Upper lobe of left lung (tissue), 6 donors: ENCODE measurements around the gene RD3L. TPM values are rescaled to one million over a fixed set of nuclear protein-coding genes. Genes with fewer than 3 reads are reported as not detected.
"Not testable (repeated sequence)": the region's sequence is repeated elsewhere in the genome, so short reads cannot be mapped to it uniquely, and the experiment has no call there.

Experiments
- ATAC-seq, 2 donors: fragments of 200-7000 bp; cut with Tn5 transposase; one replicate each; pipeline ENCODE4 v1.9.1; 2022; ENCODE audit warnings: mild to moderate bottlenecking in 2 of 2, moderate library complexity in 2 of 2; ENCODE audit not compliant: low FRiP score in 2 of 2
- DNase-seq, 2 donors: peaks; one replicate each; pipeline ENCODE4 v3.0.0-alpha.2; 2019 to 2020
- H3K27ac ChIP-seq, 4 donors: fragments of 200-600 bp; sonication (generic); one replicate each; pipeline ENCODE4 v1.5.1; 2016 to 2019
- H3K27me3 ChIP-seq, 4 donors: fragments of 200-600 bp; sonication (generic); one replicate each; pipeline ENCODE4 v1.5.1; 2017 to 2019
- H3K36me3 ChIP-seq, 4 donors: fragments of 200-600 bp; sonication (generic); one replicate each; pipeline ENCODE4 v1.5.1; 2016 to 2019
- H3K4me1 ChIP-seq, 4 donors: fragments of 200-600 bp; sonication (generic); one replicate each; pipeline ENCODE4 v1.5.1; 2018 to 2019
- H3K4me3 ChIP-seq, 4 donors: fragments of 200-600 bp; sonication (generic); one replicate each; pipeline ENCODE4 v1.5.1; 2017 to 2019; ENCODE audit warnings: mild to moderate bottlenecking in 2 of 4, moderate library complexity in 1 of 4
- H3K9me3 ChIP-seq, 4 donors: fragments of 200-600 bp; sonication (generic); one replicate each; pipeline ENCODE4 v1.5.1; 2018 to 2019
- CTCF ChIP-seq, 6 experiments: fragments of 450-650 bp in 4 of 6; fragments of 200-600 bp in 2 of 6; sonication (generic) in 2 of 6; IDR thresholded peaks; one replicate each; pipeline ENCODE4 v1.5.1; 2016 to 2019; ENCODE audit warnings: antibody characterized with exemption in 6 of 6
- EP300 ChIP-seq, 4 donors: sonication (generic); formaldehyde crosslinking; IDR thresholded peaks; one replicate each; pipeline ENCODE4 v1.5.1; 2017; ENCODE audit warnings: antibody characterized with exemption in 4 of 4, control low read depth in 2 of 4
- POLR2A ChIP-seq, 4 donors: fragments of 450-650 bp; IDR thresholded peaks; one replicate each; pipeline ENCODE4 v1.5.1; 2016 to 2017; ENCODE audit warnings: antibody characterized with exemption in 4 of 4, mild to moderate bottlenecking in 2 of 4
- POLR2AphosphoS5 ChIP-seq, 2 donors: sonication (generic); formaldehyde crosslinking; IDR thresholded peaks; one replicate each; pipeline ENCODE4 v1.5.1; 2017; ENCODE audit warnings: antibody characterized with exemption in 2 of 2
- WGBS, 2 donors: methylation state at CpG; one replicate each; pipeline ENCODE4 v1.1.5; 2017 to 2018; 5-methylcytosine and 5-hydroxymethylcytosine counted together
- total RNA-seq, 6 donors: library from RNA; depleted of rRNA in 4 of 6; stranded (reverse); fragments of >200 nt in 4 of 6; gene quantifications; one replicate each; pipeline versions ENCODE4 v1.1.0 to v1.2.1, GENCODE V29; 2016 to 2021
- donor health status: DM: no; HTN: no; CAD: no; lungs with moderate emphysema.
- donor health status: DM: no; HTN: yes; CAD: no; lungs with severe emphysema.

RD3L gene
- total RNA-seq, 6 donors from 2014 or later, result not detected

GRCh38 chr14:103980623-103981238, 38.4 kb upstream of the RD3L start:
- H3K4me3 ChIP-seq, H3K36me3 ChIP-seq, H3K27ac ChIP-seq, ATAC-seq, H3K9me3 ChIP-seq, H3K4me1 ChIP-seq, H3K27me3 ChIP-seq: not testable (repeated sequence)
- peak; percentile 64 to 80 (median 72) for TF ChIP-seq CTCF (IDR thresholded peaks at IDR 0.05)
- 44 to 53% methylated on average over 14 of the region's 14 CpGs for WGBS, 2 donors
- peak in 1 of 2 donors; percentile 60 for DNase-seq

GRCh38 chr14:103974575-103974974, 32.2 kb upstream of the RD3L start:
- Histone ChIP-seq H3K4me3 (no peak overlapping the region), H3K4me1 (peaks cover 0 to 4% (median 0%) of the 10 kb centered on the region in 4 donors), H3K9me3 (no peaks in the 10 kb centered on the region), H3K27me3 (no peaks in the 10 kb centered on the region), H3K27ac (no peak overlapping the region), H3K36me3 (no peaks in the 10 kb centered on the region)
- 80 to 85% methylated on average over 2 of the region's 2 CpGs for WGBS, 2 donors
- ATAC-seq (no peak), DNase-seq (no peak)
- TF ChIP-seq CTCF (IDR thresholded peaks at IDR 0.05) (no peak), EP300 (IDR thresholded peaks at IDR 0.05) (no peak), POLR2A (IDR thresholded peaks at IDR 0.05) (no peak), POLR2AphosphoS5 (IDR thresholded peaks at IDR 0.05) (no peak)

DNA sequence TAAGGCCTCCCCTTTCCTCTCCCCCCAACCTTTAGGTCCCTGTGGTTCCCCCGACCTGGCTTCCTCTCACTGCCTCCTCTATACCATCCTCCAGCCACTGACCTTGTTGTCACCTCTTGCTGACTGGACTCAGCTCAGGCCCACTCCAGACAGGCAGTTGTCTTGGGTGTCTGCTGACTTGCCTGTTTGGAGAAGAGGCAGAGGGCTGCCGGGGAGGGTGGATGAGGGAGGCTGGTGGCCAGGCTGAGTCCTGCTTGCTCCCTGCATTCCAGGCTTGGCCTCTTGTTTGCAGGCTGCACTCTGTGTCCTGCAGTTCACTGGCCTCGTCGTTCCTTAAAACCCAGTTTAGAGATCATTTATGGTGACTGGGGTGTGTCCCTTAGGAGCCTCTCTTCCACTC, 31.0 kb upstream of the RD3L start:
- no peak overlapping the region for H3K27ac ChIP-seq
- ATAC-seq, result peak; percentile 17 to 73
- DNase-seq, result no peak

GRCh38 chr14:103969961-103970360, 27.6 kb upstream of the RD3L start:
- TF ChIP-seq POLR2AphosphoS5 (IDR thresholded peaks at IDR 0.05), result no peak
- no peak for TF ChIP-seq POLR2A (IDR thresholded peaks at IDR 0.05)
- TF ChIP-seq CTCF (IDR thresholded peaks at IDR 0.05), result no peak
- no peak for TF ChIP-seq EP300 (IDR thresholded peaks at IDR 0.05)
- Histone ChIP-seq H3K4me3 (no peak overlapping the region), H3K36me3 (no peaks in the 10 kb centered on the region), H3K27me3 (no peaks in the 10 kb centered on the region), H3K9me3 (no peaks in the 10 kb centered on the region), H3K4me1 (peaks cover 0 to 4% (median 0%) of the 10 kb centered on the region in 4 donors), H3K27ac (no peak overlapping the region)
- no peak for DNase-seq
- no peak for ATAC-seq
- WGBS, 2 donors, result 80 to 88% methylated on average over 2 to 4 of the region's 4 CpGs

More for the DNA sequence above, 31.0 kb upstream of the RD3L start:
- no peaks in the 10 kb centered on the region for H3K9me3 ChIP-seq
- H3K4me3 ChIP-seq, result no peak overlapping the region
- no peaks in the 10 kb centered on the region for H3K27me3 ChIP-seq
- 42 to 55% methylated on average over 3 to 4 of the region's 4 CpGs for whole genome bisulfite sequencing, 2 donors
- H3K4me1 ChIP-seq, result peaks cover 0 to 4% (median 0%) of the 10 kb centered on the region in 4 donors
- no peaks in the 10 kb centered on the region for H3K36me3 ChIP-seq
- TF ChIP-seq POLR2A (IDR thresholded peaks at IDR 0.05) (no peak), EP300 (IDR thresholded peaks at IDR 0.05) (no peak), CTCF (IDR thresholded peaks at IDR 0.05) (no peak), POLR2AphosphoS5 (IDR thresholded peaks at IDR 0.05) (no peak)

DNA sequence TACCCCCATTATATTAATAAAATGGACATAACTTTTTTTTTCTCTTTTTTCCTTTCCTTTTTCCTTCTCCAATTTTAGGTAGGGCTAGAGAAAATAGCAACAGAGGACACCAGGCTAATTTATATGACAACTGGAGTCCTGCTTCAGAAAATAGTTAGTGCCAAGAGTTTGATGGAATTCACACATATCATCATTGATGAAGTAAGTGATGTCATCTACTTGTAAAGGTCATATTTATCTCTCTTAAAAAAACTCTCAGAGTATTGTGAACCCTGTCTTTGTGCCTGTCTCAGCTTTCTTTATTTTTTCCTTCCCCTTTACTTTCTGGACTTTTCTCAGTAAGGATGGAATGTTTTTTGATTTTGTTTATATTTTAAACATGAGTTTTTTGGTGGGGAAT, 24.3 kb upstream of the RD3L start:
- no peaks in the 10 kb centered on the region for H3K27me3 ChIP-seq
- H3K4me1 ChIP-seq, result no peaks in the 10 kb centered on the region
- H3K36me3 ChIP-seq, result no peaks in the 10 kb centered on the region
- no peak overlapping the region for H3K4me3 ChIP-seq
- H3K27ac ChIP-seq, result no peak overlapping the region
- ATAC-seq (no peak), DNase-seq (no peak)
- TF ChIP-seq CTCF (IDR thresholded peaks at IDR 0.05), result no peak
- no peak for TF ChIP-seq POLR2A (IDR thresholded peaks at IDR 0.05)
- no peak for TF ChIP-seq EP300 (IDR thresholded peaks at IDR 0.05)
- no peak for TF ChIP-seq POLR2AphosphoS5 (IDR thresholded peaks at IDR 0.05)
- no peaks in the 10 kb centered on the region for H3K9me3 ChIP-seq
